B cell (primary cell): ENCODE measurements around the gene EXOC4. TPM values are rescaled to one million over a fixed set of nuclear protein-coding genes. Genes with fewer than 3 reads are reported as not detected.

Experiments
- ATAC-seq: fragments of 200-7000 bp; cut with Tn5 transposase; one replicate; pipeline ENCODE4 v1.10.0; 2021; ENCODE audit warnings: low read depth, mild to moderate bottlenecking, moderate number of reproducible peaks, moderate library complexity
- CTCF ChIA-PET: fragments of 350-600 bp; sonication (Branson Sonifier 250); formaldehyde crosslinking; loops from one replicate; lab custom pipeline; 2021; ENCODE audit warnings: antibody characterized with exemption, inconsistent platforms; lab: Charles Lee
- POLR2A ChIA-PET: fragments of 350-600 bp; sonication (Branson Sonifier 250); formaldehyde crosslinking; loops from one replicate; lab custom pipeline; 2021; ENCODE audit warnings: antibody characterized with exemption; lab: Charles Lee
- DNase-seq: peaks from one replicate; pipeline ENCODE4 v3.0.0; 2013
- H2AFZ ChIP-seq: 2 replicates; pipeline ENCODE4 v1.6.1; 2012; ENCODE audit warnings: mild to moderate bottlenecking, low read depth, low read length; ENCODE audit not compliant: insufficient read depth, poor library complexity, severe bottlenecking
- H3K27ac ChIP-seq, 2 donors: 1 replicate in 1 of 2; 2 replicates in 1 of 2; pipeline ENCODE4 v1.5.1; 2012 to 2013; ENCODE audit warnings: low read length in 2 of 2, mild to moderate bottlenecking in 2 of 2, moderate library complexity in 1 of 2
- H3K27me3 ChIP-seq, 4 experiments: fragments of 200-600 bp in 1 of 4; sonication (generic) in 1 of 4; replicated peaks in 1 of 4; 1 replicate in 2 of 4; 2 replicates in 2 of 4; pipeline versions ENCODE4 v1.6.1 to v1.7.0; 2013 to 2016; ENCODE audit warnings: low read length in 3 of 4, mild to moderate bottlenecking in 2 of 4, mixed read lengths in 1 of 4, moderate library complexity in 1 of 4; ENCODE audit not compliant: insufficient read depth in 4 of 4, control insufficient read depth in 3 of 4; ENCODE audit errors: control extremely low read depth in 1 of 4
- H3K36me3 ChIP-seq, 2 experiments: replicated peaks in 1 of 2; 1 replicate in 1 of 2; 2 replicates in 1 of 2; pipeline versions ENCODE4 v1.6.1 to v1.7.1; 2013; ENCODE audit warnings: low read length in 1 of 2; ENCODE audit not compliant: insufficient read depth in 2 of 2, control insufficient read depth in 1 of 2; ENCODE audit errors: control extremely low read depth in 1 of 2, extremely low read depth in 1 of 2
- H3K4me1 ChIP-seq, 2 donors: fragments of 200-600 bp in 1 of 2; sonication (generic) in 1 of 2; 1 replicate in 1 of 2; 2 replicates in 1 of 2; pipeline versions ENCODE4 v1.5.1 to v1.6.1; 2013 to 2017; ENCODE audit warnings: low read length in 2 of 2; ENCODE audit not compliant: control insufficient read depth in 2 of 2, insufficient read depth in 2 of 2
- H3K4me2 ChIP-seq: replicated peaks from 2 replicates; pipeline ENCODE3; 2012; ENCODE audit warnings: mild to moderate bottlenecking, low read depth, low read length; ENCODE audit not compliant: poor library complexity, severe bottlenecking
- H3K4me3 ChIP-seq, 5 experiments: fragments of 200-600 bp in 1 of 5; sonication (generic) in 1 of 5; 1 replicate in 3 of 5; 2 replicates in 2 of 5; pipeline versions ENCODE4 v1.5.1 to v1.7.0; 2011 to 2016; ENCODE audit warnings: low read length in 4 of 5, mild to moderate bottlenecking in 4 of 5, low read depth in 2 of 5, control low read depth in 1 of 5, moderate library complexity in 1 of 5; ENCODE audit not compliant: insufficient read depth in 1 of 5; ENCODE audit errors: control extremely low read depth in 1 of 5, extremely low read depth in 1 of 5
- H3K79me2 ChIP-seq: fragments of 200-600 bp; sonication (generic); one replicate; pipeline ENCODE4 v1.6.0; 2016; ENCODE audit warnings: low read length; ENCODE audit not compliant: control insufficient read depth, insufficient read depth
- H3K9ac ChIP-seq: fragments of 200-600 bp; sonication (generic); 2 replicates; pipeline ENCODE4 v1.6.1; 2017; ENCODE audit warnings: mild to moderate bottlenecking, low read length, moderate library complexity
- H3K9me3 ChIP-seq, 3 donors: one replicate each; pipeline versions ENCODE4 v1.6.1 to v1.7.1; 2013; ENCODE audit warnings: low read length in 2 of 3; ENCODE audit not compliant: control insufficient read depth in 2 of 3, insufficient read depth in 1 of 3; ENCODE audit errors: control extremely low read depth in 1 of 3
- H4K20me1 ChIP-seq: 2 replicates; pipeline ENCODE4 v1.6.0; 2012; ENCODE audit warnings: mild to moderate bottlenecking, low read length; ENCODE audit not compliant: insufficient read depth, control insufficient read depth, poor library complexity, severe bottlenecking
- H3K27ac Mint-ChIP-seq: one replicate; pipeline ENCODE4 v1.8.0; 2021; ENCODE audit warnings: mixed read lengths
- H3K27me3 Mint-ChIP-seq: one replicate; pipeline ENCODE4 v1.8.0; 2021; ENCODE audit warnings: mixed read lengths
- H3K4me1 Mint-ChIP-seq: one replicate; pipeline ENCODE4 v1.8.0; 2021; ENCODE audit warnings: mixed read lengths
- H3K4me3 Mint-ChIP-seq: one replicate; pipeline ENCODE4 v1.8.0; 2021; ENCODE audit warnings: mixed read lengths
- H3K9me3 Mint-ChIP-seq: one replicate; pipeline ENCODE4 v1.8.0; 2022; ENCODE audit warnings: mixed read lengths; ENCODE audit not compliant: insufficient read depth
- EZH2 ChIP-seq: IDR thresholded peaks from 2 replicates; pipeline ENCODE4 v1.6.1; 2012; ENCODE audit warnings: borderline replicate concordance, low read depth, mild to moderate bottlenecking, moderate library complexity, low read length; ENCODE audit not compliant: insufficient read depth, poor library complexity, severe bottlenecking
- WGBS: methylation state at CpG from one replicate; pipeline ENCODE4 v1.1.5; 2013; ENCODE audit warnings: missing lambda C conversion rate; ENCODE audit not compliant: insufficient coverage; 5-methylcytosine and 5-hydroxymethylcytosine counted together
- intact Hi-C: fragments of 100-400 bp; cut with micrococcal nuclease; formaldehyde crosslinking; loops from one replicate; pipeline ENCODE4 v1.10.0; 2022
- polyA plus RNA-seq: library from polyadenylated mRNA; depleted of rRNA; stranded (reverse); fragments of >200 nt; gene quantifications from 2 replicates; pipeline ENCODE4 v1.2.3, GENCODE V29; 2012
- total RNA-seq, 2 donors: library from RNA; stranded (reverse); fragments of 120-200 nt in 1 of 2; gene quantifications; 1 replicate in 1 of 2; 2 replicates in 1 of 2; pipeline versions ENCODE4 v1.2.3 to v1.2.4, GENCODE V29; 2013 to 2022
- TF ChIP-seq, protein P1 (sequence below): fragments of 200-600 bp; IDR thresholded peaks from one replicate; pipeline ENCODE4 v1.8.0; 2022; ENCODE audit warnings: antibody characterized with exemption, mild to moderate bottlenecking

EXOC4 gene
- total and polyA plus RNA-seq, 2 donors (not counting 1 experiment from before 2014, with no cell fraction given) = 16.7 to 135 TPM

GRCh38 chr7:133394369-133394768, 141.5 kb downstream of the EXOC4 start:
- no peaks in the 10 kb centered on the region for H4K20me1 ChIP-seq
- no peak overlapping the region for H2AFZ ChIP-seq
- H3K9me3 ChIP-seq = no peaks in the 10 kb centered on the region
- no peaks in the 10 kb centered on the region for H3K79me2 ChIP-seq
- no peaks in the 10 kb centered on the region for H3K27me3 ChIP-seq
- H3K27me3 Mint-ChIP-seq = no peaks in the 10 kb centered on the region
- DNase-seq (no peak), ATAC-seq (no peak)
- H3K4me3 ChIP-seq = no peak overlapping the region
- H3K9ac ChIP-seq = no peak overlapping the region
- no peak overlapping the region for H3K4me3 Mint-ChIP-seq
- no peak for TF ChIP-seq EZH2
- TF ChIP-seq, protein P1, sequence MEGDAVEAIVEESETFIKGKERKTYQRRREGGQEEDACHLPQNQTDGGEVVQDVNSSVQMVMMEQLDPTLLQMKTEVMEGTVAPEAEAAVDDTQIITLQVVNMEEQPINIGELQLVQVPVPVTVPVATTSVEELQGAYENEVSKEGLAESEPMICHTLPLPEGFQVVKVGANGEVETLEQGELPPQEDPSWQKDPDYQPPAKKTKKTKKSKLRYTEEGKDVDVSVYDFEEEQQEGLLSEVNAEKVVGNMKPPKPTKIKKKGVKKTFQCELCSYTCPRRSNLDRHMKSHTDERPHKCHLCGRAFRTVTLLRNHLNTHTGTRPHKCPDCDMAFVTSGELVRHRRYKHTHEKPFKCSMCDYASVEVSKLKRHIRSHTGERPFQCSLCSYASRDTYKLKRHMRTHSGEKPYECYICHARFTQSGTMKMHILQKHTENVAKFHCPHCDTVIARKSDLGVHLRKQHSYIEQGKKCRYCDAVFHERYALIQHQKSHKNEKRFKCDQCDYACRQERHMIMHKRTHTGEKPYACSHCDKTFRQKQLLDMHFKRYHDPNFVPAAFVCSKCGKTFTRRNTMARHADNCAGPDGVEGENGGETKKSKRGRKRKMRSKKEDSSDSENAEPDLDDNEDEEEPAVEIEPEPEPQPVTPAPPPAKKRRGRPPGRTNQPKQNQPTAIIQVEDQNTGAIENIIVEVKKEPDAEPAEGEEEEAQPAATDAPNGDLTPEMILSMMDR = no peak
- no peak overlapping the region for H3K27ac Mint-ChIP-seq
- H3K27ac ChIP-seq = no peak overlapping the region
- WGBS = no CpG with 5 or more reads among the region's 1 CpG
- H3K4me1 ChIP-seq = peaks cover 2 to 10% of the 10 kb centered on the region in 2 donors
- H3K36me3 ChIP-seq = no peaks in the 10 kb centered on the region
- ChIA-PET CTCF (no interaction called here), POLR2A (no interaction called here)
- peaks cover 15% of the 10 kb centered on the region for H3K4me1 Mint-ChIP-seq
- intact Hi-C loops = no loop called here
- H3K9me3 Mint-ChIP-seq = no peaks in the 10 kb centered on the region
- peak overlapping the region; percentile 17 for H3K4me2 ChIP-seq

DNA sequence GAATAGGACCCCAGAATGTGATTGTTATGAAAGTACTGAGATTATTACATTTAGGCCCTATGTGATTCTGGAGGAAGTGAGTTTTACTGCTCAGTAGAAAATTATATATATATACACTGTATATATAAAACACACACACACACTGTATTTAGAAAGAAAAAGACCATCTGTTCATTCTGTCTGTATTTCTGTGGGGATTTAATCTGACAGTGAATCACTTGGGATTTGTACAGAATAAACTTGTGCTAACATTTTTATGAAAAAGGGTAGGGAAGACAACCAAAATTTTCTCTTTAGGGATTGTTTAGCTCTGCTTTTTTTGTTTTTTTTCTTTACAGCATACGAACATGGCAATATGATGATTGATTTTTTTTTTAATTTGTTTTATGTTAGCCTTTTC, 142.7 kb downstream of the EXOC4 start:
- H3K27me3 ChIP-seq = no peaks in the 10 kb centered on the region
- Mint-ChIP-seq H3K27me3 (no peaks in the 10 kb centered on the region), H3K9me3 (no peaks in the 10 kb centered on the region), H3K4me3 (no peak overlapping the region), H3K4me1 (peaks cover 21% of the 10 kb centered on the region), H3K27ac (no peak overlapping the region)
- ChIA-PET POLR2A (no interaction called here), CTCF (no interaction called here)
- no peaks in the 10 kb centered on the region for H3K36me3 ChIP-seq
- no peak for DNase-seq
- TF ChIP-seq EZH2 = no peak
- TF ChIP-seq, protein P1 = no peak
- no peaks in the 10 kb centered on the region for H3K79me2 ChIP-seq
- H2AFZ ChIP-seq = no peak overlapping the region
- H3K4me2 ChIP-seq = no peak overlapping the region
- no peak for ATAC-seq
- no peak overlapping the region for H3K4me3 ChIP-seq
- H3K27ac ChIP-seq = no peak overlapping the region
- no peak overlapping the region for H3K9ac ChIP-seq
- no peaks in the 10 kb centered on the region for H3K9me3 ChIP-seq
- H4K20me1 ChIP-seq = no peaks in the 10 kb centered on the region
- WGBS = no CpG with 5 or more reads among the region's 1 CpG
- H3K4me1 ChIP-seq = peaks cover 2 to 10% of the 10 kb centered on the region in 2 donors
- intact Hi-C loops = no loop called here
